CD14-positive monocyte (primary cell): ENCODE measurements around the gene PCDHB15. TPM values are rescaled to one million over a fixed set of nuclear protein-coding genes. Genes with fewer than 3 reads are reported as not detected.
A peak's percentile ranks its signal among the peaks of the same experiment; 100 is the strongest.

Experiments used
- DNase-seq, 3 donors: peaks; one replicate each; pipeline ENCODE4 v3.0.0-alpha.2; 2011 to 2022
- H2AFZ ChIP-seq: 2 replicates; pipeline ENCODE4 v1.6.0; 2012; ENCODE audit warnings: mild to moderate bottlenecking, low read depth, low read length, inconsistent platforms; ENCODE audit not compliant: insufficient read depth, poor library complexity, severe bottlenecking
- H3K27ac ChIP-seq, 2 donors: 1 replicate in 1 of 2; 2 replicates in 1 of 2; pipeline ENCODE4 v1.5.1; 2012 to 2013; ENCODE audit warnings: low read length in 2 of 2, control low read depth in 1 of 2, inconsistent platforms in 1 of 2, low read depth in 1 of 2, mild to moderate bottlenecking in 1 of 2
- H3K27me3 ChIP-seq, 2 donors: one replicate each; pipeline versions ENCODE4 v1.6.0 to v1.6.1; 2011 to 2013; ENCODE audit warnings: low read length in 2 of 2; ENCODE audit not compliant: control insufficient read depth in 2 of 2, insufficient read depth in 2 of 2
- H3K36me3 ChIP-seq, 2 donors: replicated peaks in 1 of 2; 1 replicate in 1 of 2; 2 replicates in 1 of 2; pipeline versions ENCODE4 v1.5.1 to v1.6.1; 2012 to 2013; ENCODE audit warnings: low read length in 2 of 2, control low read depth in 1 of 2, inconsistent platforms in 1 of 2, mild to moderate bottlenecking in 1 of 2; ENCODE audit not compliant: insufficient read depth in 2 of 2, control insufficient read depth in 1 of 2
- H3K4me1 ChIP-seq, 2 donors: 1 replicate in 1 of 2; 2 replicates in 1 of 2; pipeline versions ENCODE4 v1.5.1 to v1.6.1; 2012 to 2013; ENCODE audit warnings: low read length in 2 of 2, control low read depth in 1 of 2, inconsistent platforms in 1 of 2, mild to moderate bottlenecking in 1 of 2, moderate library complexity in 1 of 2; ENCODE audit not compliant: insufficient read depth in 2 of 2, control insufficient read depth in 1 of 2
- H3K4me2 ChIP-seq: replicated peaks from 2 replicates; pipeline ENCODE3; 2012; ENCODE audit warnings: low read length, moderate library complexity, mild to moderate bottlenecking; ENCODE audit not compliant: poor library complexity, severe bottlenecking; ENCODE audit errors: extremely low read depth
- H3K4me3 ChIP-seq, 3 experiments: fragments of 200-600 bp in 1 of 3; sonication (generic) in 1 of 3; replicated peaks in 1 of 3; 1 replicate in 2 of 3; 2 replicates in 1 of 3; pipeline ENCODE4 v1.5.1; 2011 to 2013; ENCODE audit warnings: low read length in 3 of 3, mild to moderate bottlenecking in 3 of 3, control low read depth in 2 of 3, low read depth in 2 of 3, inconsistent platforms in 1 of 3, moderate library complexity in 1 of 3
- H3K79me2 ChIP-seq: 2 replicates; pipeline ENCODE4 v1.6.0; 2012; ENCODE audit warnings: mild to moderate bottlenecking, control low read depth, inconsistent platforms, low read length, moderate library complexity; ENCODE audit not compliant: insufficient read depth
- H3K9ac ChIP-seq: 2 replicates; pipeline ENCODE4 v1.6.0; 2017; ENCODE audit warnings: low read length, mild to moderate bottlenecking; ENCODE audit not compliant: insufficient read depth, poor library complexity, severe bottlenecking
- H3K9me3 ChIP-seq, 2 donors: replicated peaks in 1 of 2; 1 replicate in 1 of 2; 2 replicates in 1 of 2; pipeline versions ENCODE4 v1.5.1 to v1.6.1; 2012 to 2013; ENCODE audit warnings: low read length in 2 of 2, control low read depth in 1 of 2; ENCODE audit not compliant: control insufficient read depth in 1 of 2, insufficient read depth in 1 of 2
- H4K20me1 ChIP-seq: 2 replicates; pipeline ENCODE4 v1.6.0; 2012; ENCODE audit warnings: mild to moderate bottlenecking, low read length, control low read depth, moderate library complexity; ENCODE audit not compliant: insufficient read depth
- H3K27ac Mint-ChIP-seq, 7 donors: one replicate each; pipeline ENCODE4 v1.8.0; 2020; ENCODE audit warnings: mild to moderate bottlenecking in 7 of 7, mixed read lengths in 7 of 7, moderate library complexity in 6 of 7, inconsistent platforms in 2 of 7
- H3K27me3 Mint-ChIP-seq, 3 donors: one replicate each; pipeline ENCODE4 v1.8.0; 2021 to 2022; ENCODE audit warnings: low read depth in 3 of 3, mild to moderate bottlenecking in 3 of 3, mixed read lengths in 3 of 3, moderate library complexity in 3 of 3, inconsistent platforms in 1 of 3
- H3K36me3 Mint-ChIP-seq, 2 donors: one replicate each; pipeline ENCODE4 v1.8.0; 2020; ENCODE audit warnings: mixed read lengths in 2 of 2, inconsistent platforms in 1 of 2, mild to moderate bottlenecking in 1 of 2
- H3K4me1 Mint-ChIP-seq: one replicate; pipeline ENCODE4 v1.8.0; 2020; ENCODE audit warnings: mild to moderate bottlenecking, mixed read lengths
- H3K4me3 Mint-ChIP-seq, 2 donors: one replicate each; pipeline ENCODE4 v1.8.0; 2020; ENCODE audit warnings: mild to moderate bottlenecking in 2 of 2, mixed read lengths in 2 of 2, moderate library complexity in 1 of 2
- H3K9me3 Mint-ChIP-seq, 7 donors: one replicate each; pipeline ENCODE4 v1.8.0; 2020 to 2022; ENCODE audit warnings: mixed read lengths in 7 of 7, mild to moderate bottlenecking in 6 of 7, moderate library complexity in 6 of 7, inconsistent platforms in 2 of 7
- intact Hi-C, 2 donors: fragments of 100-400 bp; cut with micrococcal nuclease; formaldehyde crosslinking; loops; one replicate each; pipeline versions ENCODE4 v1.15.0 to v1.15.1; 2023
- polyA plus RNA-seq, 3 donors: library from polyadenylated mRNA; depleted of rRNA in 1 of 3; unstranded in 2 of 3; stranded (reverse) in 1 of 3; fragments of 300-500 nt in 2 of 3; fragments of >200 nt in 1 of 3; fragmentation: Illumina TruSeq in 2 of 3; gene quantifications; 1 replicate in 2 of 3; 2 replicates in 1 of 3; pipeline ENCODE4 v1.2.3, GENCODE V29; 2012 to 2021
- TF ChIP-seq, protein P1 (sequence below): fragments of 200-600 bp; IDR thresholded peaks from one replicate; pipeline ENCODE4 v1.8.0; 2022; ENCODE audit warnings: antibody characterized with exemption, mild to moderate bottlenecking

The PCDHB15 gene
- polyA plus RNA-seq, 3 donors: not detected

DNA sequence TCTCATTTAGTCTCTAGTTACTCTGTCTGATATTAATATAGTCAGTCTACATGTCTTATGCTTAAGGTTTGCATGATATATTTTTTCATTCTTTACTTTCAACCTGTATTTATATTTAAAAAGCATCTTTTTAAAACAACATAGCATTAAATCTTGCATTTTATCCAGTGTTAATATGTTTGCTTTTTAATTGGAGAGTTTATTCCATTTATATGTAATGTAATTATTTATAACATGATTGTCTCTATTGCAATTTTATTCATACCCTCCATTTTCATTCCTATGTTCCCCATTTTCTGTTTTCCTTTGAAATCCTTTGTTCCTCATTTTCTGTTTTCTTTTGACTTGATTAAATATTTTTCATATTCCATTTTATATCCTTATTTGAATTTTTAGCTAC lies 13.3 kb downstream of the PCDHB15 start:
- TF ChIP-seq, protein P1, sequence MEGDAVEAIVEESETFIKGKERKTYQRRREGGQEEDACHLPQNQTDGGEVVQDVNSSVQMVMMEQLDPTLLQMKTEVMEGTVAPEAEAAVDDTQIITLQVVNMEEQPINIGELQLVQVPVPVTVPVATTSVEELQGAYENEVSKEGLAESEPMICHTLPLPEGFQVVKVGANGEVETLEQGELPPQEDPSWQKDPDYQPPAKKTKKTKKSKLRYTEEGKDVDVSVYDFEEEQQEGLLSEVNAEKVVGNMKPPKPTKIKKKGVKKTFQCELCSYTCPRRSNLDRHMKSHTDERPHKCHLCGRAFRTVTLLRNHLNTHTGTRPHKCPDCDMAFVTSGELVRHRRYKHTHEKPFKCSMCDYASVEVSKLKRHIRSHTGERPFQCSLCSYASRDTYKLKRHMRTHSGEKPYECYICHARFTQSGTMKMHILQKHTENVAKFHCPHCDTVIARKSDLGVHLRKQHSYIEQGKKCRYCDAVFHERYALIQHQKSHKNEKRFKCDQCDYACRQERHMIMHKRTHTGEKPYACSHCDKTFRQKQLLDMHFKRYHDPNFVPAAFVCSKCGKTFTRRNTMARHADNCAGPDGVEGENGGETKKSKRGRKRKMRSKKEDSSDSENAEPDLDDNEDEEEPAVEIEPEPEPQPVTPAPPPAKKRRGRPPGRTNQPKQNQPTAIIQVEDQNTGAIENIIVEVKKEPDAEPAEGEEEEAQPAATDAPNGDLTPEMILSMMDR: no peak
- Histone ChIP-seq H3K27ac (no peak overlapping the region), H3K4me3 (no peak overlapping the region), H3K79me2 (no peaks in the 10 kb centered on the region), H3K9ac (no peak overlapping the region), H3K4me2 (no peak overlapping the region), H3K4me1 (no peaks in the 10 kb centered on the region), H2AFZ (no peak overlapping the region), H4K20me1 (no peaks in the 10 kb centered on the region), H3K36me3 (no peaks in the 10 kb centered on the region), H3K9me3 (peaks cover 40 to 96% of the 10 kb centered on the region in 2 donors), H3K27me3 (no peaks in the 10 kb centered on the region)
- peaks cover 0 to 4% (median 0%) of the 10 kb centered on the region in 3 donors for H3K27me3 Mint-ChIP-seq
- DNase-seq: no peak
- no peaks in the 10 kb centered on the region for H3K36me3 Mint-ChIP-seq
- intact Hi-C loops: no loop called here
- peaks cover 15 to 91% (median 78%) of the 10 kb centered on the region in 7 donors for H3K9me3 Mint-ChIP-seq
- no peaks in the 10 kb centered on the region for H3K4me1 Mint-ChIP-seq
- H3K4me3 Mint-ChIP-seq: peak overlapping the region in 1 of 2 donors; percentile 19
- H3K27ac Mint-ChIP-seq: no peak overlapping the region

DNA sequence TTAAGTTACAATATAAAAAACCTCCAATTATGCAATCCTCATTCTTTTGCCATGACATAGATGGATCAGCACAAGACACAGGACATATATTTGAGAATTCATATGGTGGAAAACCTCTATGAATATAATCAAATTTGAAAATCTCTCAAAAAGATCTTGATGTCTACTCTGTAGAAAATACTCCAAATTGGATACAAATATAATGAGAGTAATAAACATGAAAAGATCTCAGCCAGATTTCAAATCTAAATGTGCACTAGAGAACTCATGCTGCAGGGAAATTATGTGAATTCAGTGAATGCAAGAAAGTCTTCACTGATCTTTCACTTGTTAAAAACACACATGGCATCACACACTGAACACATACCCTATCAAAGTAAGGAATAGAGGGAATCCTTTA lies 13.8 kb downstream of the PCDHB15 start:
- Mint-ChIP-seq H3K9me3 (peaks cover 16 to 92% (median 80%) of the 10 kb centered on the region in 7 donors), H3K27me3 (peaks cover 0 to 4% (median 0%) of the 10 kb centered on the region in 3 donors), H3K4me3 (no peak overlapping the region), H3K4me1 (no peaks in the 10 kb centered on the region), H3K36me3 (no peaks in the 10 kb centered on the region), H3K27ac (no peak overlapping the region)
- H3K4me2 ChIP-seq: no peak overlapping the region
- no peaks in the 10 kb centered on the region for H3K27me3 ChIP-seq
- H4K20me1 ChIP-seq: no peaks in the 10 kb centered on the region
- H3K4me1 ChIP-seq: no peaks in the 10 kb centered on the region
- H3K9me3 ChIP-seq: peaks cover 44 to 96% of the 10 kb centered on the region in 2 donors
- no peaks in the 10 kb centered on the region for H3K79me2 ChIP-seq
- H2AFZ ChIP-seq: no peak overlapping the region
- H3K9ac ChIP-seq: no peak overlapping the region
- no peak for DNase-seq
- no peak overlapping the region for H3K27ac ChIP-seq
- TF ChIP-seq, protein P1: no peak
- intact Hi-C loops: no loop called here
- H3K36me3 ChIP-seq: no peaks in the 10 kb centered on the region
- H3K4me3 ChIP-seq: no peak overlapping the region
